GM12878 (cell line): ENCODE results near the gene PRCC. TPM values are rescaled to one million over a fixed set of nuclear protein-coding genes. Genes with fewer than 3 reads are reported as not detected.

ENCODE experiments used
- ATF3 ChIP-seq: IDR thresholded peaks from 2 replicates; pipeline ENCODE4 v1.6.1; 2011; ENCODE audit warnings: low read depth, mild to moderate bottlenecking, low read length, moderate library complexity, borderline replicate concordance; ENCODE audit errors: extremely low read depth
- ATF7 ChIP-seq: fragments of 450-650 bp; IDR thresholded peaks from 2 replicates; pipeline ENCODE4 v1.6.1; 2016; ENCODE audit warnings: low read depth, mild to moderate bottlenecking
- BCL11A ChIP-seq: IDR thresholded peaks from 2 replicates; pipeline ENCODE4 v1.6.1; 2011; ENCODE audit warnings: low read depth, low read length
- BCLAF1 ChIP-seq: fragments of 450-650 bp; IDR thresholded peaks from 2 replicates; pipeline ENCODE4 v1.6.1; 2017; ENCODE audit warnings: antibody characterized with exemption, mild to moderate bottlenecking, moderate library complexity
- BHLHE40 ChIP-seq, 2 experiments: fragments of 450-650 bp in 1 of 2; IDR thresholded peaks; 2 replicates each; pipeline ENCODE4 v1.6.1; 2011 to 2017; ENCODE audit warnings: low read depth in 2 of 2, borderline replicate concordance in 1 of 2, improper control_type of control experiment in 1 of 2, low read length in 1 of 2, mild to moderate bottlenecking in 1 of 2
- CHD1 ChIP-seq: IDR thresholded peaks from 2 replicates; pipeline ENCODE4 v1.6.1; 2012; ENCODE audit warnings: low read depth, low read length, improper control_type of control experiment
- CREB1 ChIP-seq: IDR thresholded peaks from 2 replicates; pipeline ENCODE4 v1.6.1; 2012; ENCODE audit warnings: low read depth, mild to moderate bottlenecking, inconsistent platforms
- ETV6 ChIP-seq, 2 experiments: fragments of 450-650 bp in 1 of 2; IDR thresholded peaks in 1 of 2; conservative IDR thresholded peaks in 1 of 2; 2 replicates each; pipeline ENCODE4 v1.6.1; 2014; ENCODE audit warnings: antibody characterized with exemption in 1 of 2, borderline replicate concordance in 1 of 2, low read depth in 1 of 2, mild to moderate bottlenecking in 1 of 2, moderate library complexity in 1 of 2
- FOXK2 ChIP-seq: fragments of 450-650 bp; IDR thresholded peaks from 2 replicates; pipeline ENCODE4 v1.6.1; 2017; ENCODE audit warnings: mild to moderate bottlenecking, moderate library complexity
- HDAC2 ChIP-seq: fragments of 200-600 bp; sonication (generic); IDR thresholded peaks from 2 replicates; pipeline ENCODE4 v1.6.1; 2017
- HDAC6 ChIP-seq: fragments of 200-600 bp; sonication (generic); IDR thresholded peaks from one replicate; pipeline ENCODE4 v1.8.0; 2017; ENCODE audit warnings: antibody characterized with exemption; ENCODE audit not compliant: unreplicated experiment
- HDGF ChIP-seq: fragments of 450-650 bp; IDR thresholded peaks from 2 replicates; pipeline ENCODE4 v1.6.1; 2016; ENCODE audit warnings: antibody characterized with exemption
- HSF1 ChIP-seq: fragments of 150-350 bp; IDR thresholded peaks from 2 replicates; pipeline ENCODE4 v1.6.1; 2014; ENCODE audit warnings: mild to moderate bottlenecking, low read depth, low read length
- JUNB ChIP-seq: IDR thresholded peaks from 2 replicates; pipeline ENCODE4 v1.6.1; 2016; ENCODE audit warnings: antibody characterized with exemption, mild to moderate bottlenecking
- KDM1A ChIP-seq: fragments of 200-600 bp; sonication (generic); IDR thresholded peaks from 2 replicates; pipeline ENCODE4 v1.6.1; 2016; ENCODE audit warnings: borderline replicate concordance
- NR2C1 ChIP-seq: fragments of 450-650 bp; IDR thresholded peaks from 2 replicates; pipeline ENCODE4 v1.6.1; 2017; ENCODE audit warnings: antibody characterized with exemption, mild to moderate bottlenecking, moderate library complexity
- NR2F1 ChIP-seq: fragments of 450-650 bp; conservative IDR thresholded peaks from 2 replicates; pipeline ENCODE4 v1.6.1; 2017; ENCODE audit warnings: mild to moderate bottlenecking
- PAX8 ChIP-seq: fragments of 450-650 bp; IDR thresholded peaks from 2 replicates; pipeline ENCODE4 v1.6.1; 2017; ENCODE audit warnings: mild to moderate bottlenecking, moderate library complexity
- PML ChIP-seq: IDR thresholded peaks from 2 replicates; pipeline ENCODE4 v1.6.1; 2012; ENCODE audit warnings: low read length, inconsistent platforms
- SUZ12 ChIP-seq: fragments of 200-600 bp; sonication (generic); IDR thresholded peaks from one replicate; pipeline ENCODE4 v1.6.1; 2018; ENCODE audit warnings: antibody characterized with exemption, mild to moderate bottlenecking; ENCODE audit not compliant: unreplicated experiment
- TAF1 ChIP-seq: IDR thresholded peaks from 2 replicates; pipeline ENCODE4 v1.6.1; 2011; ENCODE audit warnings: mild to moderate bottlenecking, low read depth, low read length, borderline replicate concordance
- YBX1 ChIP-seq: fragments of 450-650 bp; IDR thresholded peaks from 2 replicates; pipeline ENCODE4 v1.6.1; 2016; ENCODE audit warnings: antibody characterized with exemption
- ZBED1 ChIP-seq: IDR thresholded peaks from 2 replicates; pipeline ENCODE4 v1.6.1; 2016; ENCODE audit warnings: borderline replicate concordance
- ZNF592 ChIP-seq: fragments of 450-650 bp; IDR thresholded peaks from 2 replicates; pipeline ENCODE4 v1.6.1; 2017; ENCODE audit warnings: mild to moderate bottlenecking, moderate library complexity
- polyA plus RNA-seq, 11 experiments: library from polyadenylated mRNA; depleted of rRNA in 4 of 11; unstranded in 6 of 11; stranded (reverse) in 5 of 11; fragments of >200 nt; fragmentation: Nextera tagmentation in 4 of 11; fragmentation: Illumina TruSeq in 1 of 11; extraction: Ambion mirVana in 4 of 11; extraction: Trizol in 1 of 11; gene quantifications; 1 replicate in 1 of 11; 2 replicates in 10 of 11; pipeline versions ENCODE4 v1.2.1 to v1.2.3, GENCODE V29; 2011 to 2016; ENCODE audit warnings: inconsistent platforms in 2 of 11, missing spikeins in 2 of 11, low read depth in 1 of 11
- total RNA-seq, 4 experiments: library from RNA; depleted of rRNA in 3 of 4; stranded (reverse); fragments of >200 nt in 3 of 4; fragmentation: Illumina TruSeq in 1 of 4; extraction: Trizol in 1 of 4; gene quantifications; 2 replicates each; pipeline versions ENCODE4 v1.2.1 to v1.2.3, GENCODE V29; 2013 to 2021

The PRCC gene
- total and polyA plus RNA-seq, 10 of the 15 experiments (the other 5 are each of a cell fraction or from before 2014, with no cell fraction given) = 23.8 to 132 (median 63.1) TPM

GRCh38 chr1:156836041-156836654 is 68.8 kb downstream of the PRCC start (continued):
- TF ChIP-seq BCLAF1 (no peak), PAX8 (no peak), CREB1 (peak; percentile 72), HSF1 (no peak), NR2F1 (no peak), TAF1 (no peak), SUZ12 (no peak), HDGF (0 out of 2 replicates have a peak, but pooled peaks have one; percentile 21), YBX1 (no peak), ZNF592 (no peak), ZBED1 (no peak), ATF7 (0 out of 2 replicates have a peak, but pooled peaks have one; percentile 39), CHD1 (no peak), BHLHE40 (IDR thresholded peaks at IDR 0.05; ENCODE audit: borderline replicate concordance in 1 of 2, low read depth in 2 of 2, low read length in 1 of 2) (peak in 1 of 2 experiments; percentile 32; a peak in 1 of 4 replicates), HDAC2 (no peak), NR2C1 (no peak), KDM1A (no peak), HDAC6 (no peak), JUNB (peak; percentile 93), FOXK2 (no peak), ETV6 (conservative IDR thresholded peaks at IDR 0.05 in 1 of 2, IDR thresholded peaks at IDR 0.05 in 1 of 2; ENCODE audit: borderline replicate concordance in 1 of 2, low read depth in 1 of 2) (peak in 1 of 2 experiments; percentile 61; a peak in 1 of 4 replicates), PML (no peak), ATF3 (no peak), BCL11A (peak; percentile 61)
